ENCODE results near the gene DNAJB5. TPM values are rescaled to one million over a fixed set of nuclear protein-coding genes. Genes with fewer than 3 reads are reported as not detected.
A peak's percentile ranks its signal among the peaks of the same experiment; 100 is the strongest.
"Not testable (repeated sequence)": the region's sequence is repeated elsewhere in the genome, so short reads cannot be mapped to it uniquely, and the experiment has no call there.

Gene DNAJB5
- total and polyA plus RNA-seq, 4 experiments from 2014 or later: 0.73 to 2.2 (median 0.94) TPM

DNA sequence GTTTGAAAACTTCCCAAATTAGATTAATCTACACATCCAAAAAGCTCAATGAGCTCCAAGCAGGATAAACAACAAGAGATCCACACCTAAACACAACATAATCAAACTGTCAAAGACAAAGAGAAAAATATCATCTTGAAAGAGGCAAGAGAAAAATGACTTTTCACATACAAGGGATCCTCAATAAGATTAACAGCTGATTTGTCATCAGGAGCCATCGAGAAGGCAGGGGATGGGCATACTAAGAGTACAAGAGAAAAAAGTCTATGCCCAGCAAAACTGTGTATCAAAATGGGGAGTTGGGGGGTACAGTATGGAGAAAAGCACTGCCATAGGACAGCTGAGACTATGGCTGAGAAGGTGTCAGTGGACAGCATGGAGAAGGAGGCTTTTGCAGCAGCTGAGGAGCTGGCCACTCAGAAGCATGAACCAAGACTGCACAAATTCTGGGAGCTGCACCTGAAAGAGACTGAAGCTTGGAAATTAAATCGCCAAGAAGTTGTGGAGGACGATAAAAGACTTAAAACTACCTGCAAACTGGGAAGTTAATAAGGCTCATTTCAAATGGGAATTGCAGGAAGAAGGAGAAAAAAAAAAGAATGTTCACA, 20.9 kb downstream of the DNAJB5 start:
- peaks cover 0 to 6% of the 10 kb centered on the region in 2 donors for H3K9me3 ChIP-seq (ENCODE audit: control insufficient read depth in 1 of 2, low read length in 2 of 2)
- peak overlapping the region in 1 of 7 donors; percentile 19 for H3K27ac Mint-ChIP-seq
- no peaks in the 10 kb centered on the region for H3K36me3 ChIP-seq (ENCODE audit: insufficient read depth, low read length)
- intact Hi-C loops (cut with micrococcal nuclease): no loop called here
- ChIA-PET CTCF (ENCODE audit: partially characterized antibody) (interaction anchor here (1.0 to 1.7 kb wide), 2 partner anchors 25 to 111 kb away, joined by 3 to 4 read pairs; no protein-coding TSS in a partner anchor), POLR2A (ENCODE audit: partially characterized antibody) (no interaction called here)
- no peak for DNase-seq
- no peaks in the 10 kb centered on the region for H3K27me3 Mint-ChIP-seq
- H3K4me1 Mint-ChIP-seq: peaks cover 0 to 7% (median 2%) of the 10 kb centered on the region in 4 donors
- H3K36me3 Mint-ChIP-seq: peaks cover 40 to 46% of the 10 kb centered on the region in 2 donors
- no peaks in the 10 kb centered on the region for H3K4me1 ChIP-seq (ENCODE audit: insufficient read depth, low read length)
- H3K27ac ChIP-seq (ENCODE audit: low read depth, low read length): no peak overlapping the region
- peak overlapping the region in 1 of 8 donors; percentile 35 for H3K4me3 Mint-ChIP-seq
- H3K9me3 Mint-ChIP-seq: peaks cover 0 to 23% (median 16%) of the 10 kb centered on the region in 8 donors
- H3K4me3 ChIP-seq (ENCODE audit: low read length in 2 of 2): no peak overlapping the region
- no peaks in the 10 kb centered on the region for H3K27me3 ChIP-seq (ENCODE audit: insufficient read depth, low read length)

GRCh38 chr9:35014517-35014916, 25.0 kb downstream of the DNAJB5 start:
- Mint-ChIP-seq H3K27me3 (no peaks in the 10 kb centered on the region), H3K4me1 (peaks cover 0 to 7% (median 2%) of the 10 kb centered on the region in 4 donors), H3K36me3 (peaks cover 38 to 42% of the 10 kb centered on the region in 2 donors), H3K27ac (no peak overlapping the region), H3K4me3 (no peak overlapping the region), H3K9me3 (peaks cover 0 to 23% (median 16%) of the 10 kb centered on the region in 8 donors)
- H3K27me3 ChIP-seq (ENCODE audit: insufficient read depth, low read length): no peaks in the 10 kb centered on the region
- DNase-seq: no peak
- H3K9me3 ChIP-seq (ENCODE audit: control insufficient read depth in 1 of 2, low read length in 2 of 2): peaks cover 0 to 6% of the 10 kb centered on the region in 2 donors
- POLR2A ChIA-PET (ENCODE audit: partially characterized antibody): no interaction called here
- CTCF ChIA-PET (ENCODE audit: partially characterized antibody): no interaction called here
- no peaks in the 10 kb centered on the region for H3K36me3 ChIP-seq (ENCODE audit: insufficient read depth, low read length)
- intact Hi-C loops (cut with micrococcal nuclease): no loop called here
- no peak overlapping the region for H3K27ac ChIP-seq (ENCODE audit: low read depth, low read length)
- no peak overlapping the region for H3K4me3 ChIP-seq (ENCODE audit: low read length in 2 of 2)
- no peaks in the 10 kb centered on the region for H3K4me1 ChIP-seq (ENCODE audit: insufficient read depth, low read length)

GRCh38 chr9:35023443-35023842, 33.9 kb downstream of the DNAJB5 start:
- H3K9me3 Mint-ChIP-seq; CTCF ChIA-PET (ENCODE audit: partially characterized antibody); H3K4me1 ChIP-seq (ENCODE audit: insufficient read depth, low read length); H3K27me3 Mint-ChIP-seq; H3K4me3 Mint-ChIP-seq; DNase-seq; intact Hi-C loops (cut with micrococcal nuclease); H3K27me3 ChIP-seq (ENCODE audit: insufficient read depth, low read length); H3K27ac ChIP-seq (ENCODE audit: low read depth, low read length); POLR2A ChIA-PET (ENCODE audit: partially characterized antibody); H3K9me3 ChIP-seq (ENCODE audit: control insufficient read depth in 1 of 2, low read length in 2 of 2); H3K4me3 ChIP-seq (ENCODE audit: low read length in 2 of 2); H3K36me3 ChIP-seq (ENCODE audit: insufficient read depth, low read length): not testable (repeated sequence)
- Mint-ChIP-seq H3K4me1 (peaks cover 1 to 14% (median 8%) of the 10 kb centered on the region in 4 donors), H3K27ac (peak overlapping the region in 1 of 7 donors; percentile 58), H3K36me3 (peaks cover 18 to 35% of the 10 kb centered on the region in 2 donors)

DNA sequence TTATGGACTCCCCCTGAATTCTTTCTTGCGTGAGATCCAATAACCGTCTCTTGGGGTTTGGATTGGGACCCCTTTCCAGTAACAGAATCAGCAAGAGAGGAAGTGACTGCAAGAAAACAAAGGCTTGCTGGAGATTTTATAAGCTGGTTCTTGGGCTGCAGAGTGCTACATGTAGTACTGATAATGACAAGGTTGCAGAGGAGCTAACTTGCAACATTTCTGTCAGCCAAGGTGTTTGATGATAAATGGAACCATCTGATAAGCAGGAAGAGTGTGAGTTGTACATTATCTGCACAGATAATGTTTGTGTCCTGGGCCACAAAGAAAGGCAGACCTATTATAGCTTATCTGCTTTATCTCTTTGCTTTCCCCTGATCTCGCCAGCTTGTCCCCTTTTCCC, 37.1 kb downstream of the DNAJB5 start:
- CTCF ChIA-PET (ENCODE audit: partially characterized antibody): interaction anchor here (1.0 to 2.2 kb wide), 4 partner anchors 16 to 45 kb away, joined by 3 to 5 read pairs (median 4); partner anchors contain the start of gene VCP
- Histone ChIP-seq H3K27ac (ENCODE audit: low read depth, low read length) (no peak overlapping the region), H3K27me3 (ENCODE audit: insufficient read depth, low read length) (no peaks in the 10 kb centered on the region), H3K4me3 (ENCODE audit: low read length in 2 of 2) (no peak overlapping the region), H3K4me1 (ENCODE audit: insufficient read depth, low read length) (peaks cover 6% of the 10 kb centered on the region), H3K9me3 (ENCODE audit: control insufficient read depth in 1 of 2, low read length in 2 of 2) (no peaks in the 10 kb centered on the region), H3K36me3 (ENCODE audit: insufficient read depth, low read length) (no peaks in the 10 kb centered on the region)
- H3K27me3 Mint-ChIP-seq: no peaks in the 10 kb centered on the region
- intact Hi-C loops (cut with micrococcal nuclease): no loop called here
- no peak overlapping the region for H3K4me3 Mint-ChIP-seq
- H3K36me3 Mint-ChIP-seq: peaks cover 12 to 26% of the 10 kb centered on the region in 2 donors
- H3K9me3 Mint-ChIP-seq: no peaks in the 10 kb centered on the region
- no peak for DNase-seq
- H3K4me1 Mint-ChIP-seq: peaks cover 1 to 14% (median 8%) of the 10 kb centered on the region in 4 donors
- POLR2A ChIA-PET (ENCODE audit: partially characterized antibody): interaction anchor here (0.9 kb wide), 1 partner anchor 45 kb away, joined by 3 read pairs; no protein-coding TSS in a partner anchor
- peak overlapping the region in 1 of 7 donors; percentile 40 for H3K27ac Mint-ChIP-seq

DNA sequence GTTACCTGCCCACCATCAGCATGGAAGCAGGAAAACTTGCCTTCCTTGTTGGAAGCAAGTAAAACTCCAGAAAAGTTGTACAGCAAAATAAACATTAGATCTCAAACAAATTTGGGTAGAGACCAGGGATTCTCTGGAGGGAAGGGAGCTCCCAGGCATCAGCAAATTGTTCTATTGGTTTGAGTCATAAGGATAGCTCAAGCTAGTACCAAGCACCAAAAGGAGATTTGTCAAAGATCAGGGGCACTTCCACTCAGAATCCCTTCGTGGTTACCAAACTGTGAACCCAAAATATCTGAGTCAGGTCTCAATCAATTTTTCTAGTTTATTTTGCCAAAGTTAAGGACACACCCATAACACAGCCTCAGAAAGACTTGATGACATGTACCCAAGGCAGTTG, 37.8 kb downstream of the DNAJB5 start:
- H3K36me3 ChIP-seq (ENCODE audit: insufficient read depth, low read length): no peaks in the 10 kb centered on the region
- Mint-ChIP-seq H3K27ac (no peak overlapping the region), H3K4me1 (peaks cover 1 to 14% (median 8%) of the 10 kb centered on the region in 4 donors), H3K27me3 (no peaks in the 10 kb centered on the region), H3K4me3 (no peak overlapping the region), H3K9me3 (no peaks in the 10 kb centered on the region), H3K36me3 (peaks cover 6 to 20% of the 10 kb centered on the region in 2 donors)
- no peak for DNase-seq
- H3K4me1 ChIP-seq (ENCODE audit: insufficient read depth, low read length): peaks cover 6% of the 10 kb centered on the region
- CTCF ChIA-PET (ENCODE audit: partially characterized antibody): interaction anchor here (1.0 to 2.2 kb wide), 4 partner anchors 15 to 45 kb away, joined by 3 to 5 read pairs (median 4); partner anchors contain the start of gene VCP
- H3K27ac ChIP-seq (ENCODE audit: low read depth, low read length): no peak overlapping the region
- intact Hi-C loops (cut with micrococcal nuclease): no loop called here
- POLR2A ChIA-PET (ENCODE audit: partially characterized antibody): interaction anchor here (0.9 kb wide), 1 partner anchor 44 kb away, joined by 3 read pairs; no protein-coding TSS in a partner anchor
- H3K4me3 ChIP-seq (ENCODE audit: low read length in 2 of 2): no peak overlapping the region
- no peaks in the 10 kb centered on the region for H3K27me3 ChIP-seq (ENCODE audit: insufficient read depth, low read length)
- H3K9me3 ChIP-seq (ENCODE audit: control insufficient read depth in 1 of 2, low read length in 2 of 2): no peaks in the 10 kb centered on the region

DNA sequence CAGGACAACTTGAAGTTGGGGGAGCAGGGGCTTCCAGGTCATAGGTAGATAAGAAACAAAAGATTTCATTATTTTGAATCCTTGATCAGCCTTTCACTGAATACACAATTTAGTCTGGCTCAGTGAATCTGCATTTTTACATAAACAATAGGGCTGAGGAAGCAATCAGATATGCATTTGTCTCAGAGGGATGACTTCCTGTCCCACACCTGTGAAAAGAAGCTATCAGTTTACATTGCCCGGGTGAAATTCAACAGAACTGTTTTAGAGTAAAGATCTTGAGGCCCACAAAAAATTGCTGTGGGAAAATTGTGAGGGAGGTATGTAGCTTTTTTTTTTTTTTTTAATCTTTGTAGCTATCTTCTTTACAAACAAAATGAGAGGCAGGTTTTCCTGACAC, 38.3 kb downstream of the DNAJB5 start:
- H3K27me3 Mint-ChIP-seq: no peaks in the 10 kb centered on the region
- H3K4me3 Mint-ChIP-seq: no peak overlapping the region
- Histone ChIP-seq H3K9me3 (ENCODE audit: control insufficient read depth in 1 of 2, low read length in 2 of 2) (no peaks in the 10 kb centered on the region), H3K27ac (ENCODE audit: low read depth, low read length) (no peak overlapping the region), H3K36me3 (ENCODE audit: insufficient read depth, low read length) (no peaks in the 10 kb centered on the region), H3K4me1 (ENCODE audit: insufficient read depth, low read length) (peaks cover 6% of the 10 kb centered on the region), H3K27me3 (ENCODE audit: insufficient read depth, low read length) (no peaks in the 10 kb centered on the region), H3K4me3 (ENCODE audit: low read length in 2 of 2) (no peak overlapping the region)
- H3K36me3 Mint-ChIP-seq: peaks cover 7 to 20% of the 10 kb centered on the region in 2 donors
- ChIA-PET CTCF (ENCODE audit: partially characterized antibody) (interaction anchor here (1.1 to 2.2 kb wide), 3 partner anchors 15 to 23 kb away, joined by 4 to 11 read pairs (median 4); no protein-coding TSS in a partner anchor), POLR2A (ENCODE audit: partially characterized antibody) (no interaction called here)
- intact Hi-C loops (cut with micrococcal nuclease): no loop called here
- H3K4me1 Mint-ChIP-seq: peaks cover 1 to 14% (median 8%) of the 10 kb centered on the region in 4 donors
- no peaks in the 10 kb centered on the region for H3K9me3 Mint-ChIP-seq
- no peak for DNase-seq
- no peak overlapping the region for H3K27ac Mint-ChIP-seq

DNA sequence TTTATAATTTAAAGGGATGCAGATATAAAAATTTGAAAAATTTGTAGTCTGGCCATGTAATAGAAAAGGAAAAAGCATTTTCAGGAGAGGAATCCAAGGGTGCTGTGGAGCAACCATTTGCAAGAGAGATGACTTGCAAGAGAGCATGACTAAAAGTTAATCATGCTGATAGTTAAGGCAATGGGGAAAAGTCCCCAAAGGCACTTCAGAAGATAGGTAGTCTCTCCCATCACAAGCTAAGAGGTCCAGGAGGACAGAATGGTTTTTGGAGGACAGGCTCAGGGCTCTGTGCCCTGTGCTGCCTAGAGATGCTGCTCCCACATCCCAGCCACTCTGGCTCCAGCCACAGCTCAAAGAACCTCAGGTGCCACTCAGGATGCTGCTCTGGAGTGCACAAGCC, 38.8 kb downstream of the DNAJB5 start:
- Histone ChIP-seq H3K36me3 (ENCODE audit: insufficient read depth, low read length) (no peaks in the 10 kb centered on the region), H3K4me1 (ENCODE audit: insufficient read depth, low read length) (peaks cover 6% of the 10 kb centered on the region), H3K9me3 (ENCODE audit: control insufficient read depth in 1 of 2, low read length in 2 of 2) (no peaks in the 10 kb centered on the region), H3K27me3 (ENCODE audit: insufficient read depth, low read length) (no peaks in the 10 kb centered on the region), H3K4me3 (ENCODE audit: low read length in 2 of 2) (no peak overlapping the region), H3K27ac (ENCODE audit: low read depth, low read length) (no peak overlapping the region)
- DNase-seq: no peak
- intact Hi-C loops (cut with micrococcal nuclease): no loop called here
- Mint-ChIP-seq H3K9me3 (no peaks in the 10 kb centered on the region), H3K36me3 (peaks cover 11 to 20% of the 10 kb centered on the region in 2 donors), H3K27me3 (no peaks in the 10 kb centered on the region), H3K4me1 (peaks cover 1 to 14% (median 8%) of the 10 kb centered on the region in 4 donors), H3K4me3 (no peak overlapping the region), H3K27ac (peak overlapping the region in 2 of 7 donors; percentile 20 to 38)
- POLR2A ChIA-PET (ENCODE audit: partially characterized antibody): no interaction called here
- CTCF ChIA-PET (ENCODE audit: partially characterized antibody): interaction anchor here (1.1 to 2.2 kb wide), 4 partner anchors 8 to 23 kb away, joined by 4 to 11 read pairs (median 5); no protein-coding TSS in a partner anchor

Data from CD4-positive, alpha-beta memory T cell (primary cell).